GM08714 (cell line): ENCODE results near the gene DOK7.

ENCODE experiments used
- H3K4me3 ChIP-seq: fragments of 200-500 bp; sonication (Bioruptor generic); 2 replicates; pipeline ENCODE4 v1.5.1; 2014; ENCODE audit warnings: mild to moderate bottlenecking, low read length, inconsistent platforms
- ZNF274 ChIP-seq: IDR thresholded peaks from 2 replicates; pipeline ENCODE4 v1.6.1; 2012; ENCODE audit warnings: mild to moderate bottlenecking, low read depth, low read length

Gene DOK7

GRCh38 chr4:3436048-3436797 lies 26.9 kb upstream of the DOK7 start:
- TF ChIP-seq ZNF274: no peak
- no peak overlapping the region for H3K4me3 ChIP-seq

GRCh38 chr4:3436798-3437581 lies 26.1 kb upstream of the DOK7 start:
- H3K4me3 ChIP-seq: no peak overlapping the region
- no peak for TF ChIP-seq ZNF274

GRCh38 chr4:3437582-3437936 lies 25.5 kb upstream of the DOK7 start:
- H3K4me3 ChIP-seq: no peak overlapping the region
- TF ChIP-seq ZNF274: no peak

- no peak for TF ChIP-seq ZNF274
- H3K4me3 ChIP-seq: no peak overlapping the region
Observed at GRCh38 chr4:3437998-3438846, 24.9 kb upstream of the DOK7 start.

DNA sequence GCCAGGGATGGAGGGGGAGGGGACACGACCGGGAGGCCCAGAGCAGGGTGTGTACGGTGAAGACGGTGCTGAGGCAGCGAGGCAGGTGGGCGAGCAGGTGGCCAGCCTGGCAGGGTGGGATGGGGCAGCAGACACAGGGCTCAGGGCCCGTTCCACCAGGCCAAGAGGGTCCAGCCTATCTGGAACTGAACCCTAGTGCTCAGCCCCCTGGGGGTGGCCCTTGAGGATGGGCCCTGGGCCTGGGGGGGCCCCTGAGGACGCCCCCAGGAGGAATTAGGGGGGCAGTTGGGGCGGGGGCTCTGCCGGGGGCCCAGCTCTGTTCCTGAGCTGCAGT lies 24.3 kb upstream of the DOK7 start:
- H3K4me3 ChIP-seq: no peak overlapping the region
- no peak for TF ChIP-seq ZNF274

DNA sequence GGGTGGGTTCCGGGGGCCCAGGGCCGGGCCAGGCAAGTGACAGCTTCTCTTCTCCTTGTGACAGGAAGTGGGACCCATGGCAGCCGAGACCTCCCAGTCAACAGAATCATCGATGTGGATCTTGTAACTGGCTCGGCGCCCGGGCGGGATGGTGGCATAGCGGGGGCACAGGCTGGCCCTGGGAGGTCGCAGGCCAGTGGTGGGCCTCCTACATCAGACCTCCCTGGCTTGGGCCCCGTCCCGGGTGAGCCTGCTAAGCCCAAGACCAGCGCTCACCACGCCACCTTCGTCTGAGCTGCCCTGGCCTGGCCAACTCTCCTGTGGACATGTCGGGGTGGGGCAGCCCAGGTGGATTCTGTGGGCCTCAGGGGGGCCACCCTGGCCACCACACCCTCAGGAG lies 23.7 kb upstream of the DOK7 start:
- H3K4me3 ChIP-seq: no peak overlapping the region

GRCh38 chr4:3440011-3440410 lies 23.1 kb upstream of the DOK7 start:
- H3K4me3 ChIP-seq: no peak overlapping the region
- no peak for TF ChIP-seq ZNF274

More for the DNA sequence above, 23.7 kb upstream of the DOK7 start:
- TF ChIP-seq ZNF274: no peak

- no peak overlapping the region for H3K4me3 ChIP-seq
- no peak for TF ChIP-seq ZNF274
Observed at GRCh38 chr4:3440979-3441500, 22.1 kb upstream of the DOK7 start.

- no peak within 1 kb of the TSS for H3K4me3 ChIP-seq
- no peak for TF ChIP-seq ZNF274
Observed at GRCh38 chr4:3441501-3442459, 21.3 kb upstream of the DOK7 start, which contains the start of gene HGFAC. Gene HGFAC (plus strand): TSS chr4:3441968. CDS start chr4:3442002, 34 bp downstream.

DNA sequence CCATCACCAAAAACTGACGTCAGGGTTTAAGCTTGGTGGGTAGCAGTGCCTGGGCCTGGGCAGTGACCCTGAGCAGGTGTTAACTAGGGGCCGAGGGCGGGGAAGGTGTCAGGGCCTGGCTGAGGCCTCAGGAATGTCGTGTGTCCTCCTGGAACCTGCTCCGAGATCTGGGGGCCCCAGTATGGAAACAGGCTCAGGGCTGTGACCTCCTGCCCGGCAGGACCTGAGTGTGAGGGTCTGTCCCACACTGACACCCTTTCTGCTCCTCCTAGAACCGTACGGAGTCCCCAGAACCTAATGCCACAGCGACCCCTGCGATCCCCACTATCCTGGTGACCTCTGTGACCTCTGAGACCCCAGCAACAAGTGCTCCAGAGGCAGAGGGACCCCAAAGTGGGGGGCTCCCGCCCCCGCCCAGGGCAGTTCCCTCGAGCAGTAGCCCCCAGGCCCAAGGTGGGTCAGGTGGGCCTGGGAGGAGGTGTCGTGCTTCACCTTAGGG lies 20.6 kb upstream of the DOK7 start:
- no peak overlapping the region for H3K4me3 ChIP-seq
- TF ChIP-seq ZNF274: no peak

DNA sequence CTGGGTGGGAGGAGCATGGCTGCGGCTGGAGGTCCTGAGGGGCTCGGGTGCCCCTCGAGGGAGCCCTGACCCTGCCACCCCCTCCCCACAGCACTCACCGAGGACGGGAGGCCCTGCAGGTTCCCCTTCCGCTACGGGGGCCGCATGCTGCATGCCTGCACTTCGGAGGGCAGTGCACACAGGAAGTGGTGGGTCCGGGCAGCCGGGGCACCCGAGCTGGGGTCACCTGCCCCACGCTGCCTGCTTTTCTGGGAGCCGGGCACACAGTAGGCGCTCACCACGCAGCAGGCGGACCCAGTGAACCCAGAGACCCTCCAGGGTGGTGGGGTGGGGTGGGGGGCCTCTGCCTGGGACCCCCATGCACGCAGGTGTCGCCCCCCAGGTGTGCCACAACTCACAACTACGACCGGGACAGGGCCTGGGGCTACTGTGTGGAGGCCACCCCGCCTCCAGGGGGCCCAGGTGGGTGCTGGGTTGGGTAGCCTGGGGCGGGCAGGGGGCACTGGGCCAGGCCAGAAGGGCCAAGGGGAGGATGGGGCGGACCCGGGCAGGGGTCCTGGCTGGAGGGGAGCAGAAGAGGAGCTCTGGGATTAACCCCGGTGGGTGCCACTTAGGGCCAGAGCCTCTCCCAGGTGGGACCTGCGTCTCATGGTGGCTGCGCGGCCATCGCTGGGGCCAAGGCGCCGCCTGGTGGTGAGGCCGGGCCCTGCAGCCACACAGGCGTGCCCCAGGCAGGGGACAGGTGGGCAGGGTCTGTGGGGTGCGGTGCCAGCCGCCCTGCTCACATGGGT lies 20.0 kb upstream of the DOK7 start:
- no peak for TF ChIP-seq ZNF274
- no peak overlapping the region for H3K4me3 ChIP-seq

DNA sequence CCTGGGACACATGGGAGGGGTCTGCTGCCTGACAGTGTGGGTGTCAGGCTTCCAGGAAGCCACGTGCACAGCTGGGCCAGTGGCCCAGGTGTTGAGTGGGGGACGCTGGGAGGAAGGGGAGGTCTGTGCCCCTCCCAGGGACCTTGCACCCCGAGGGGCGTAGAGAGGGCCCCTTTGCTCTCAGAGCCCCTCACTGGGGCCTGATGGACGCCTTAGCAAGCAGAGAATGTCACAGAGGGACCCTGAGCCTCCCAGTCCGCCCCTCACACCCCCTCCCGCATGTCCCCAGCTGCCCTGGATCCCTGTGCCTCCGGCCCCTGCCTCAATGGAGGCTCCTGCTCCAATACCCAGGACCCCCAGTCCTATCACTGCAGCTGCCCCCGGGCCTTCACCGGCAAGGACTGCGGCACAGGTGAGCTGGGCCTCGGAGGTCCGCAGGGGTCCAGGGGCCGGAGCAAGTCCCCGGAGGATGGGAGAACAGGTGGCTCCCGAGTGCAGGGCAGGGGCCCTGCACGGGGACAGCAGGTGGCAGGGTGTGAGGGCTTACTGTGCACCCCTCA lies 19.3 kb upstream of the DOK7 start:
- no peak for TF ChIP-seq ZNF274
- H3K4me3 ChIP-seq: no peak overlapping the region
